Activated CD8-positive, alpha-beta memory T cell treated with anti-CD3 and anti-CD28 coated beads for 4 hours (primary cell): Measurements from ENCODE around the gene NUAK2.

Experiments used
- DNase-seq, 2 donors: peaks; one replicate each; pipeline ENCODE4 v3.0.0-alpha.2; 2020; ENCODE audit warnings: low read depth in 2 of 2

Gene NUAK2

DNA sequence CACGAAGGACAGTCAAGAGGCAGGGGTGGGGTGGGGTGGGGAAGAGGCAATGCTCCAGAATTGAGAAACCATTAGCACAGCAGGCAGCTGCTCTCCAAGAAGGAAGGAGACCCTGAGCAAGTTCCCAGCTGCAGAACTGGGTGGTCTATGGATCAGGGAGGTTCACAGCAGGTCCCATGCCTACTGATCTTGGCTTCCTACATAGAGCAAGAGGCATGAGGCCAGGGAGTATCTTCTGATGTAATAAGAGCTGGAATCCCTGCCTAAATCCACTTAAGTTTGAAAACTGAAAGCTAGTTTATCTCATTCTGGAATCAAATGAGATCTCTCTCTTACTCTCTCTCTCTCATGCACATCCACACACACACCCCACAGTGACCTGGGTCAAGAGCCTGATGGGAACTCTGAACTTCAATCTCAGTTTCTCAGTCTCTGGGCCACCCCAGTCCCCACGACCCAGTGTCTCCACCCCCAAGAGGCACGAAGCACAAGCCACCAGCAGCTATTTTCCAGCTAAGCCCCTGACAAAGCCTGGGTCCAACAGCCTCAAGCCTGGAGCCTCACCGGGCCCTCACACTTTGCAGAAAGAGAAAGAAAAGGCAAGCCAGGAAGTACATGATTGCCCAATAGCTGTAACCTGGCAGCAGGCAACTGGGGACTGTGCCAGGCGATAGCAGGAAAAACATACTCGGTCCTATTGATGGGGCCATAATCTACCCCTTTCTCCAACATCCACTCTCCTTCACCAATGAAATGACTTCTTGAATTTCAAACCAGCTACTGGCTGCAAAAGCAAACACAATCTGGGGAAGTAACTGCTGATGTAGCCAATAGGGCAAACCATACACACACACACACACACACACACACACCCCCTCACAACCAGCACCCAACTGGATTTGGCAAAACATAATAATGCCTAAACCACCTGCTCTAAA lies 2.2 kb downstream of the NUAK2 start:
- no peak for DNase-seq

DNA sequence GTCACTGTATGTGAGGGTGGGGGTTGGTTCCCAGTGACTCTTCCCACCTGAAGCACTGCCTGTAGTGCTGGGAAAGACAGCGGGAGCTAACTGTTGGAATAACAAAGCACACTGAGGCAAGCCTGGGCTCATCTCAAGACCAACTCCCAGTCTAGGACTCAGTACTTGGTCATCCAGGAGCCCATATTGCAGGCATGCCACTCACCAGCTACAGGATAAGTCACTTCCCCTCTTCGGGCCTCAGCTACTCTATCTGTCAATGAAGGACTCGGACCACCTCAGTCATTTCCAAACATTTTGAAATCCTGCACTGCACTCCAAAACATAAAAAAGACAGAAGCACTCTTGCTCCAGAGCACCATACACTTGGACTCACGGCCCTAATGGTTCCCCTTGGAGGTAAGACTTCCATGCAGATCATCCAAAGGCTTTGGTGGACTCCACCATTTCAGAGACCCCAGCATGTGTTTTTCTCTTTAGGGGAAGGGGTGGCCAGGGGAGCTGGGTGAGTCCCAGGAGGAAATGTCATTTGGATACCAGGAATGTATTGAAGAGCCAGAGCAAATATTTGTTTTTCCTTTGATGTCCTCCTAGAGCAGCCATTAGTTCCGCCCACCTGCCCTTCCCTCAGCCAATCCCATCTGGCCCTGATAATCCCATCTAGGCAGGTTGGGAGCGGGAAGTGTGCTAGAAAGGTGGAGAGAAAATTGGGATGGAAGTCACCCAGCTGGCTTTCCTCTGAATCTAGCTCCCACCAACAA lies 3.1 kb downstream of the NUAK2 start:
- DNase-seq, result no peak

DNA sequence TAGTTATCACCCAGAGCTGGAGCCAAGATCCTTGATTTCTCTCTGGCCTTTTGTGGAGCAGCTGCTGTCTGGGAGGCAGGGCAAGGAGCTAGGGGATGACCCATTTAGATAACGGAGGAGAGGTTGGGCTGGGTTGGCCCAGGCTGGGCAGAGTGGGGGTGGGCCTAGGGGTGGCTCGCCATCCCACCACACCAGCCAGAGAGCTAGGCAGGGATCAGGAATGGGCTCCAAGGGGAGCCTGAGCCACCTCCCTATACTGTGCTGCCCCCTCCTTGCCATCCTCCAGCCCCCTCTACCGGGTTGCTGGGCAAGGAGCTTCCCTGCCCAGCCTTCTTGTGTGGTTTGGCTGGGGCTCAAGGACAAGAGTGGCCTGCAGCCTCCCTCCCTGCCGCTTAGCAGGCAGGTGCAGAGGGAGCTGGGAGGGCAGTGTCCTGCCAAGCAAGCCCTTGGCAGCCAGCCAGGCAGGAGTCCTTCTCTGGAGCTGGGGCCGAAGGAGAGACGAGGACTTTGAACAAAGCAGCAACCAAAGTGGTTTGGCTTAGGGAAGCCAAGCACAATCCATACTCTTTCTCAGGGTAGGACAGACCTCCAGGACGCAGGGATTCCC lies 4.1 kb downstream of the NUAK2 start:
- no peak for DNase-seq

DNA sequence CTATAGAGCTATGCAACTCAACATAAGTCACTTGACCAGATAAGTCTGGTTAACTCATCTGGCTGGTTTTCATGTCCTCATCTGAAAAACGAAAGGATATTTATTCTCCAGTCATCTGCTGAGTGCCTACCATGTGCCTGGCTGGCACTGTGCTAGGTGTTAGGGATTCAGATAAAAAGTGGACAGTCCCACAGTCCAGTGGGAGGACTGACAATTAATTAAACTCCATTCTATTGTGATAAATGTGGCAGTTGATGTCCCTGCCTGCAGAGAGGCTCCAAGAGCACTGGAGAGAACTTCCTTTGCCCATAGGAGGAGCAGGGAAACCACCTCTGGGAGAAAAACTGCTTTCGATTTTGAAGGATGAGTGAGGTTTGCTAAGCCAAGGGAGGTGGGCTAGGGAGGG lies 5.4 kb downstream of the NUAK2 start:
- DNase-seq, result no peak

DNA sequence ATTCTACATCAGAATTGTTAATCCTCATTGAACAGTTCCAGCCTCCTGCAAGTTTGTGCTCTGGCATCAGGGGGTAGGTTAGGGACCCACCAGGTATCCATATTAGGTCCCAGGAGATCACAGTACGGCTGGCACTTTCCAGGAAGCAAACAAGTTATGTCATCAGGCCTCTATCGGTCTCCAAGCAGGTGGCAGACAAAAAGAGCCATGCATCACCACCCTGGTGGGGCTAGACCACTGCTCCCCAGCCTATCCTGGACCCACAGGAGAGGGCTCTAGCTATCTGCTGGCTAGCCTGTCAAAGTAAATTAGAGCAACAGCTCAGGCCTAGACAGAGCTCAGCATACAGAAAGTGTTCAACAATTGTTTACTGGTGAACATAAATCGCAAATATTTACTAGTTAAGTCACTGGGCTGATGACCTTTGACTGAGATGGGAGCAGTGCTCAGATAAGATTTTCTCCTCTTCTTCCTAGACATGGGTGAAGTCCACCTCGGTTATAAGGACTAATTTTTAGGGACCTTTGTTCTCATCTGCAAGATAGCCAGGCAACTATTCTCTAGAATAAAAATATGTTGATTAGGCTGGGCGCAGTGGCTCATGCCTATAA lies 6.4 kb downstream of the NUAK2 start:
- no peak for DNase-seq

DNA sequence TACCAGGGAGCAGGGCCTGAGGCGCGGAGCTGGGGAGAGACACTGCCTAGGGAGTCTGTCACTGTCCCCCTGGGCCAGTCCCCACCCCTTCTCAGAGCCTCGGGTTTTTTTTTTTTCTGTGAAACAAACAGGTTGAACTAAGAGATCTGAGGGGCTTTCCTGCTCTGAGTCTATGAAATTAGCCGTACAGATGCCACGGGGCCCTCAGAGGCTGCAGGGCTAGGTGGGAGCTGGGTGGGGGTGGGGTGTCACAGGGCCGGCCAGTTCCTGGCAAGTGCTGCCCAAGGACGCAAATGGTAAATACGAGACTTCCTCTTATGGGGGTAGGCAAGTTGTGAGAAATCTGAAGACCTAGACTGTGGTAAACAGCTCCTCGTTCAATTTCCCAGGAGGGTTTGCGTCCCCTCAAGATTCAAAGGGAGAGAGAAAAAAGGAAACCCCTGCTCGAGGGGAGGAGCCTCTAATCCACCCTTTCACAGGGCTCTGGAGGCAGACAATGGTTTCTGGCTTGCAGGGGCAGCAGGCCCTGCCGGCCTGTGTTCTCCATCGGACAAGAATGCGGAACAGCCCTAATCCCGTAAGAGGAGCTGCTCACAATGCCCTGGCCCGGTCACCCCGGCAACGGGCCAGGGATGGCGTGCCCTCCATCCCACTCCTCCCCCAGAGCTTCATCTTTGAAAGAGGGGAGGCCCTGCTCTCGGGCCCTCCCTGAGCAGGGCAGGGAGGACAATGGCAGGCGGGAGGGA lies 7.8 kb downstream of the NUAK2 start:
- DNase-seq, result no peak

DNA sequence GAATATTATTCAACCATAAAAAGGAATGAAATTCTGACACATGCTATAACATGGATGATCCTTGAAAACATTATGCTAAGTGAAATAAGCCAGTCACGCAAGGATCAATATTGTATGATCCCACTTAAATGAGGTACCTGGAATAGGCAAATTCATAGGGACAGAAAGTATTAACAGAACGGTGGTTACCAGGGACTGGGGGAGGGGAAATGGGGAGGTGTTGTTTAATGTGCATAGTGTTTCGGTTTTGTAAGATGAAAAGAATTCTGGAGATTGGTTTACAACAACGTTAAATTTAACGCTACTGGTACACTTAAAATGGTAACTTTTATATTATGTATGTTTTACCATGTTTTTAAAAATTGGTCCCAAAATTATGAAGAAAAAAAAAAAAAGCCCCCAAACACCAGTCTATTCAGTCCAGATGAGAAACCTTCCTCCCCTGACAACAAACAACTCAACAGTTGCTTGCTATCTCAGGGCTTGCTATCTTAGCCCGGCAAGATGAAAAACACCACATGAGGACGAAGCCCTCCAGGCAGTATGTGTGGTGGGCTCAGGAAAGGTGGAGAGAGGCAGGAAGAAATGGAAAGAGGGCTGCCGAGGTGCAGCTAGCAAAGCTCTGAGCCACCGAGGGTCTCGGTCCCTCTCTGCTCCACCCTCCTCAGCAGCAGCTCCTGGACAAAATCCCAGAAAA lies 8.5 kb downstream of the NUAK2 start:
- no peak for DNase-seq

DNA sequence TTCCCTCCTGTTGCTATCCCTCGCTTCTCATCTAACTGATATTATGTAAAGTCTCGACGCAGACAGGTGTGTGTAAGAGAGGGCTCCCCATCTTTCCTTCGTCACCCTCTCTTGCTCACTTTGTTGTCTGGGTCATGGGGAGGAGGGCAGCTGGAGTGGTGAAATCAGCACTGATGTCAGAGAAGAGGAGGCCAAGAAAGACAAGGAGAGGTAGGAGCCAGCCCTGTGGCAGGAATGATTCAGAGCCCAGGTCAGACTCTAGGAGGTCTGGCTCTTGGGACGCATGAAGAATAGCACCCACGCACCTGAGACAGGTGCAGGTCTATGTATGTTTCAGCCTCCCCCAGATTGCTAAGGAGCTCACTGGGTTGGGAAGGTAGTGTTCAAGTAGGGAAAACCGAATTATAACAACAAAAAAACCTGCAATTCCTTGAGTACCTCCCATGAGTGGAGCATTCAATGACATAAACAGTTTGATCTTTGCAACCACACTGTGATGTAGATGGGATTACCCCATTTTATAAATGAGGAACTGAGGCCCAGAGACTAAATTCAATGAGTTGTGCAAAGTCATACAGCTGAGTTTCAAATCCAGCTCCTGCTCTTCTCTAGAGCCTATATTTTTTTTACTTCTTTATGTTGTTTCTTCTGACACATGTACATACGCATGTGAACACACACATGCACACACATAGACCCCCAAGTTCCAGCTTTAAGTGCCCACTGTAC lies 10.4 kb downstream of the NUAK2 start:
- no peak for DNase-seq

DNA sequence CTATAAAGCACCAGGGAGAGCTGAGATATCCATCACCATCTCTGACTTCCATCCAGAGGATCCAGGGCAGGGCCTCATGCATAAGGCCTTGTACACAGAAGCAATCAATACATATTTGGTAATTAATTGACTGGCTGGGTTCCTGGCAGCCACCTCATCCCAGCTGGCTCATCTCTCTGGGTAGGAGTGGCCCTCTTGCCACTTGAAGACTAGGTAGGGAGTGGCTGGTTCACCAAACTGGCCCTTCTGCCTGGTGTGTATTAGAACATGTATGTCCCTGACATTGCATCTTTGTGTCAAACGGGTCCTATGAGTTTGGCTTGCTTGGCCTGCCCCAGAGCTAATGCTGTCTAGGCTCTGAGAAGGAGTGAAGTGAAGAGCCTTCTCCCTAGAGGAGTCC lies 11.8 kb downstream of the NUAK2 start:
- no peak for DNase-seq

DNA sequence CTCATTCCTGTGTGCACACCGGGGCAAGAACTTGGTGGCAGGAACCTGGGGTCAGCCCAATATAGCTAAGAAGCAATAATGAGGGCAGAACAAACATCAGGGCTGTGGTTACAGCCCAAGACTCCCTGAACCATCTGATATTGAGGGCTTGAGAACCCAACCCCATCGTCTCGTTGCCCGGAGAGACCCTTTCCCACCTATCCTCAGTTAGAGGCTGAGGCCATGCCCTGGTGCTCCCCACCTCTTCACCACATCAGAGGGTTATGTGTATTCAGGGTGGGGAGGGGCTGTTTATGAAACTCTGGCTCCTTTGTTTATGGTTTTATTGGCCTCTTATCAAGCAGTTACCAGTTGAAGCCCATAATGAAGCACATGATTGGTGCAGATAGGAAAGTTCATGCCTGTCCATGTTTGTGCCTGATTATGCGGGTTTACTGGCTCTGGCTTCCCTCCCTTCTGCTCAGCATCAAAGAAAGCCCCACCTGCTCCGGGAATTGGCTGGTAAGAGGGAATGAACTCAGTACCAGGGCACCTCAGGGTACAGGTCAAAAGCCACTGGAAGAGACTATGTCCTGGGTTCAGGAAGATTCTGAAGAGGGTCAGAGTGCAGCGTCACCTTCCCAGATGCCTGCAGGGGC lies 14.5 kb downstream of the NUAK2 start:
- no peak for DNase-seq

DNA sequence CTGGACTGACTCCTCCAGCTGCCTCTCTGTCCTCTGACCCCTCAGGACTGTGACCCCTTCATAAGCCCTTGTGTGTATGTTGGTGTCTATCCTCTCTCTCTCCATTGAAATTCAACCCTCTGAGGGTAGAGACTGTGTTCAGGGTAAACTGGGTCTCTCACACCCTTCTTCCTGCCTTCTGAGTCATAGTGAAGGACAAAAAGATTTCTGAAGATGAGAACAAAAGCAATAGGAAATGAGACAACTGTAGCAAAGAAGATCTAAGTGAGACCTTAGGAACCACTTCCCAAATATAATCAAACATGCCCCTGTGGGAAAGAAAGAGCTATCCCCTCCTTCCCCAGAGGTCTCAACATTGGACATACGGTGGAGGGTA lies 16.9 kb downstream of the NUAK2 start:
- no peak for DNase-seq

DNA sequence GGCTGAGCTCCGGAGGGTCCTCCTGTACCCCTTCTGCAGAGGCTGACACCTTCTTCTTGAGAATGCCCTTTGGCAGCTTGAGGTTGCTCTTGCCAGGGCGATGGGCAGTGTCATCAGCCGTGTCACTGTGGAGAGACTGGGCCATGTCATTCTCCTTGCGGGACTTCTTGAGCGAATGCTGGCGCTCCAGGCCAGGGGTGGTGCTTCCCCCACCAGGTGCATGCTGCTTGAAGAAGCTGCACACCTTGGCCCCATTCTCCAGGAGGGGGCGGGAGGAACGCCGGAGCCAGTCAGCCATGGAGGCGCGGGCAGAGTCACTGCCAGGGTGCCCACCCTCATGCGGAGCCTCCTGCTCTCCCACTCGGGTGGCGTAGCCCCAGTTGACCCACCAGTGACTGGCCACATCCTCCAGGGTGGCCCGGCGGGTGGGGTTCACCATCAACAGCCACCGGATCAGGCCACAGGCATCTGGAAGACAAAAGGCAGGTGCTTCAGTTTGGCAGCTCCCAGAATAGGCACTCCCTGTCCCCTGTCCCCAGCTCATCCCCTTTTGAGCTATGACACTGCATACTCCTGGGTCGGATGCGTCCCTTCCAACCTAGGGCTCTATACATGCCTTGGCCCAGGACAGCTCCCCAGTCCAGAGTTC lies 17.4 kb downstream of the NUAK2 start:
- DNase-seq, result no peak

DNA sequence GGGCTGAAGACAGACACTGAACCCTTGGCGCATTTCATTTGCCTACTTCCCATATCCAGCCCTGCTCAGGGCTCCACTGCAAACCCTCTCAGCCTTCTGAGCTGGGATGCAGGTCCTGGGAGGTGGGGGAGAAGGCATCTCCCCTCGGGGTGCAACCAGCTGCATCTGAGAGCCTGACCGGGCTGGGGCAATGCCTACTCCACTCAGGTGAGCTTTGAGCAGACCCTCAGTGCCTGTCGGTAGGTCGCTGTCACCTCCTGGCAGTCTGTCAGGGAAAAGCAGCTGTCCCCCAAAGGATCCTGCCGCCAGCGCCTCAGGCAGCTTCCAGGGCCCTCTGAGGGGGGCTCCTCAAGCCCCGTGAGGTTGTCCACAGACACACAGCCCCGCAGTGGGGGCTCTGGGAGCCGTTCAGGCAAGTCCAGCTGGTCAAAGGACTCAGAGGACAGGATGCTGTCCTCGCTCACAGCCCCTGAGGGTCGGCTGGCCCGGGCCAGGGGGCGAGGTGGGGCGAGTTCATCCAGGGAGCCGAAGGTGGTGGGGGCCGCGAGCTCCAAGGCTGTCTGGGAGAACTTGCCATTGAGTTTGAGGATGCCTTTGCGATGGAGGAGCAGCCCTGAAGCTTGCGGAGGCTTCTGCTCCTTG lies 18.2 kb downstream of the NUAK2 start:
- DNase-seq, result no peak

DNA sequence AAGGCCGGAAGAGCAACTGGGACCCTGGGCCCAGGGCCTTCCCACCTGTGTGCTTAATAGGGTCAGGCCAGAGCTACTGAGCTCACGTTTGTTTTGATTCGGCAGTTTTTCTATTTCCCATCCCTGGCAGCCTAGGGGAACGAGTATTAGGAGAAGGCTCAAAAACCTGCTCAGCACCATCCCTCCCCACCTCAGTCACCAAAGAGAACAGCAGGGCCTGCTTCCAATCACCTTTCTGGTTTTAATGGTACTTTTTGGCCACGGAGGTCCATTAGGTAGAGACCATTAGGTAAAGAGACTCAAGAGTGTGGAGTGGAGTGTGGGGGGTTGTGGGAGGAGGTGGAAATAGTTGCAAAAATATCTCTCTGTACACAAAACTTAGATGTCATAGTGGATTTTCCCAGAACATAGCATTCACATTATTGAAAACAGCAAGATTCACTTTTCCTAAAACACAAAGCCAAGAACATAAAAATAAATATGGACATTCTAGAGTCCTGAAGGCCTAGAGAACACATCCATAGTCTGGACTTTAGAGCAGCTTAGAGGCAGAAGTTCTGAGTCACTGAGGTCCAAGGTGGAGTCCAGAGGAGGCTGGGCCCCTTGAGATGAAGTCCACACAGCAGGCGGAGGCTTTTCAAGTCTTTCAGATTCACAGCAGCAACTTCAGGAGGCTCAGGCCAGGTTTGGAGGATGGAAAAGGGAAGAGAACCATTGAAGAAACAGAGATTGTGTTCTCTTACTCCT lies 19.5 kb downstream of the NUAK2 start:
- no peak for DNase-seq

DNA sequence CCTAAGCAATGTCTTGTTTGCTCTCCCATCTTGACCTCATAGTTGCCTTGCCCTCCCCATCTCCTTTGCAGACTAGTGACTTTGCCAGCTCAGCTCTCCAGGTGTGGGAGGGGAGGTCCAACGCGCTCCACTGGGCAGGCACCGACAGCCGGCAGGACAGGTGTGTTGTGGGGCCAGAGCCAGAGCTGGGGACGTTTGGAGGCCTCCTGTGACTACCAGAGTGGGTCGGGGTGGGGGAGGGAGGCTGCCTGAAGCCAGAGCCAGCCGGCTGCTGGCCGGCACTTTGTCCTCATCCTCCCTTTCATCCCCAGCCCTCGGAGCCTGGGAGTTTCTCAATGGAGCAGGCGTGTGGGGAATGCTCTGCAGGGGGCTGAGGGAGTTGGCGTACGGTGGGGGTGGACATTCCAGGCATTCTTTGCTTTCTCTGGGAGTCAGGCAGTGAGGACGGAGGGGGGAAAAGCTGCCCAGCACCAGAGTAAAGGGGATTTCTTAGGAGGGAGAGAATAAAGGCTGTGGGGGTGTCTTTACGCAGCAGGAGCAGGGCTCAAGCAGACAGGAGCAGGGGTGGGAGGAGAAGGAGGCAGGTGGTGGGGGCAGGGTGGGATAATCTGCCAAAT lies 20.2 kb downstream of the NUAK2 start:
- DNase-seq, result no peak

DNA sequence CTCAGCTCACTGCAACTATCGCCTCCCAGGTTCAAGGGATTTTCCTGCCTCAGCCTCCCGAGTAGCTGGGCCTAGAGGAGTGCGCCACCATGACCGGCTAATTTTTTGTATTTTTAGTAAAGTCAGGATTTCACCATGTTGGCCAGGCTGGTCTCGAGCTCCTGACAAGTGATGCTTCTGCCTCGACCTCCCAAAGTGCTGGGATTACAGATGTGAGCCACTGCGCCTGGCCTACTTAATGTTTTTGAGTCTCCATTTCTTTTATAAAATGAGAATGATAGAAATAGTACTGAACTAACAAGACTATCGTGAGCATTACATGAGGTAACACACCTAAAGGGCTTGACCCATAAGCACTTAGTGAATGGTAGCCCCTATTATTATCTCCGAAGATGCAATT lies 21.4 kb downstream of the NUAK2 start:
- no peak for DNase-seq

DNA sequence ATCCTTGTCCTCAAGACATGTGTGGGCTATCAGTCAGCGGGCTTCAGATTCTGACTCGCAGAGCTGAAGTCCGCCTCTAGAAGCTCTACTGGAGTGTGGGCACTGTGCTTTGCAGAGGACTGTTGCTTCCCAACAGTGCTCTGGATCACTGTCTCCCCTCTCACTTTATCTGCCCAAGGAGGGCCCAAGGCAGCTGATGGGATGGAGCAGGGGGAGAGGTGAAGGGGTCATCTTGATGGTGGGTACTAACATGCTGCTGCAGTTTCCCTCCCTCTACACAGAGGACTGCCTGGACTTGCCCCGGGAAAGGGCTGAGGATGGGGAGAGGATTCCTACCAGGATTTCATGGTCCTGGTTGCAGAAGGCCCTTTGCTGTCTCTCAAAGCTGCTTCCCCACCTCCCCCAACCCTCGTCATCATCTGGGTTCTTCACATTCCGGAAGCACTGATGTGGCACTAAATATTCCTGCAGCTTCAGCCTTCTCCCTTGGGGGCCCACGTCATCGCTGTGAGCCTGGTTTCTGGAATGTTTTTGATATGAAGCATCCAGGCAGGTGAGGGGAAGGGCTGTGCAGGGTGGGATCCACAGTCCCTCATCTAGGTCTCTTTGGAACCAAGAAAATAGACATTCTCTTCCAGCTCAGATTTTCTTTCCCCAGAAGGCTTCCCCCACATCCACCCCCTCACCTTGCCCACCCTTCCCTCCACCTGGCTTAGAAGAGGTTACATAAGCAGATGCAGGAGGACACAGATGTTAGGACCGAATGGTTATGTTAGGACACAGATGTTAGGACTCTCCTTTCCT lies 23.2 kb downstream of the NUAK2 start:
- no peak for DNase-seq
